HepG2 (cell line): Measurements from ENCODE around the gene SLC9A5. TPM values are rescaled to one million over a fixed set of nuclear protein-coding genes. Genes with fewer than 3 reads are reported as not detected.

ENCODE experiments used
- ATAC-seq: fragments of 200-7000 bp; cut with Tn5 transposase; 3 replicates; pipeline ENCODE4 v1.9.1; 2020; ENCODE audit warnings: mild to moderate bottlenecking, moderate library complexity
- BruUV-seq: library from RNA; stranded (reverse); fragments of 400-500 nt; replicated peaks from 2 replicates; lab custom pipeline; 2021; lab: Mats Ljungman, UMichigan
- CTCF ChIA-PET: fragments of 300-600 bp; formaldehyde crosslinking; extraction: SDS; loops from one replicate; lab custom pipeline; 2021; ENCODE audit warnings: low total read pairs, inconsistent platforms, low intra/inter-chr PET ratio; lab: Yijun Ruan, JAX
- POLR2A ChIA-PET: fragments of 350-600 bp; sonication (Branson Sonifier 250); formaldehyde crosslinking; loops from one replicate; lab custom pipeline; 2020; ENCODE audit warnings: antibody characterized with exemption, inconsistent platforms; lab: Yijun Ruan, JAX
- DNase-seq: peaks from one replicate; pipeline ENCODE4 v3.0.0-alpha.2; 2015; ENCODE audit warnings: low spot score
- FAIRE-seq: peaks from 3 replicates; lab custom pipeline; 2011; peaks lifted over from hg19 to GRCh38; lab: Jason Lieb, UNC
- H2AFZ ChIP-seq: one replicate; pipeline ENCODE4 v1.6.1; 2011; ENCODE audit warnings: low read length, inconsistent platforms
- H3K27ac ChIP-seq: fragments of 300-600 bp; 3 replicates; pipeline ENCODE4 v1.8.0; 2011; ENCODE audit warnings: mixed run types, mild to moderate bottlenecking, mixed read lengths, low read length, inconsistent platforms; ENCODE audit not compliant: insufficient read depth; ENCODE audit errors: extremely low read length
- H3K27me3 ChIP-seq, 2 experiments: fragments of 200-600 bp in 1 of 2; 2 replicates in 1 of 2; 3 replicates in 1 of 2; pipeline versions ENCODE4 v1.6.0 to v1.8.0; 2011; ENCODE audit warnings: low read length in 2 of 2, mild to moderate bottlenecking in 2 of 2, moderate library complexity in 2 of 2, inconsistent platforms in 1 of 2; ENCODE audit not compliant: insufficient read depth in 2 of 2, control insufficient read depth in 1 of 2
- H3K36me3 ChIP-seq, 2 experiments: fragments of 200-600 bp in 1 of 2; replicated peaks in 1 of 2; 2 replicates in 1 of 2; 3 replicates in 1 of 2; pipeline versions ENCODE4 v1.5.1 to v1.8.0; 2011; ENCODE audit warnings: low read length in 2 of 2, inconsistent platforms in 1 of 2; ENCODE audit not compliant: insufficient read depth in 2 of 2, control insufficient read depth in 1 of 2
- H3K4me1 ChIP-seq: 2 replicates; pipeline ENCODE4 v1.5.1; 2012; ENCODE audit warnings: low read length, inconsistent platforms; ENCODE audit not compliant: insufficient read depth
- H3K4me2 ChIP-seq: 2 replicates; pipeline ENCODE4 v1.6.0; 2011; ENCODE audit warnings: low read depth, low read length, inconsistent platforms
- H3K4me3 ChIP-seq, 3 experiments: fragments of 200-600 bp in 1 of 3; sonication (generic), shearing (Covaris generic) in 1 of 3; replicated peaks in 1 of 3; 2 replicates each; pipeline ENCODE4 v1.5.1; 2011 to 2016; ENCODE audit warnings: low read length in 3 of 3, inconsistent platforms in 2 of 3, low read depth in 2 of 3, mild to moderate bottlenecking in 2 of 3, control low read depth in 1 of 3, mixed read lengths in 1 of 3; ENCODE audit not compliant: insufficient read depth in 1 of 3
- H3K79me2 ChIP-seq: one replicate; pipeline ENCODE4 v1.6.1; 2011; ENCODE audit warnings: low read length, inconsistent platforms; ENCODE audit not compliant: insufficient read depth
- H3K9ac ChIP-seq: 2 replicates; pipeline ENCODE4 v1.6.0; 2011; ENCODE audit warnings: mild to moderate bottlenecking, low read depth, low read length, inconsistent platforms; ENCODE audit not compliant: insufficient read depth
- H3K9me3 ChIP-seq: 2 replicates; pipeline ENCODE4 v1.5.1; 2012; ENCODE audit warnings: mild to moderate bottlenecking, low read length
- H4K20me1 ChIP-seq: 2 replicates; pipeline ENCODE4 v1.6.0; 2011; ENCODE audit warnings: inconsistent platforms, mild to moderate bottlenecking, low read length, moderate library complexity; ENCODE audit not compliant: insufficient read depth
- AGO1 ChIP-seq: fragments of 200-400 bp; formaldehyde crosslinking; IDR thresholded peaks from 2 replicates; pipeline ENCODE4 v1.6.1; 2017; ENCODE audit warnings: mild to moderate bottlenecking, low read depth, low read length, moderate library complexity; ENCODE audit not compliant: poor library complexity, severe bottlenecking
- AGO2 ChIP-seq: fragments of 200-400 bp; formaldehyde crosslinking; optimal IDR thresholded peaks from 2 replicates; pipeline ENCODE3; 2017; ENCODE audit warnings: mild to moderate bottlenecking, low read depth, low read length, moderate library complexity
- CHD2 ChIP-seq: IDR thresholded peaks from 2 replicates; pipeline ENCODE4 v1.6.1; 2011; ENCODE audit warnings: low read depth, low read length, improper control_type of control experiment
- HNRNPK ChIP-seq: fragments of 200-400 bp; formaldehyde crosslinking; IDR thresholded peaks from 2 replicates; pipeline ENCODE4 v1.6.1; 2018; ENCODE audit warnings: low read length, low read depth, moderate library complexity, mild to moderate bottlenecking; ENCODE audit not compliant: poor library complexity, severe bottlenecking
- HOXA3 ChIP-seq: sonication (generic); formaldehyde crosslinking; IDR thresholded peaks from 2 replicates; pipeline ENCODE4 v1.5.0; 2020; ENCODE audit warnings: missing genetic modification reagents
- KDM2A ChIP-seq: sonication (generic); formaldehyde crosslinking; IDR thresholded peaks from 2 replicates; pipeline ENCODE4 v1.4.0; 2020; ENCODE audit warnings: low read depth, missing genetic modification reagents, borderline replicate concordance
- POLR2G ChIP-seq: fragments of 200-400 bp; formaldehyde crosslinking; IDR thresholded peaks from 2 replicates; pipeline ENCODE4 v1.6.1; 2018; ENCODE audit warnings: mild to moderate bottlenecking, low read depth, low read length, moderate library complexity
- RBFOX2 ChIP-seq: fragments of 200-400 bp; formaldehyde crosslinking; IDR thresholded peaks from 2 replicates; pipeline ENCODE4 v1.6.1; 2017; ENCODE audit warnings: low read depth, mild to moderate bottlenecking, low read length
- SIX4 ChIP-seq: sonication (generic); formaldehyde crosslinking; IDR thresholded peaks from 2 replicates; pipeline ENCODE4 v1.4.0; 2020; ENCODE audit warnings: missing genetic modification reagents
- ZFP82 ChIP-seq: sonication (generic); formaldehyde crosslinking; IDR thresholded peaks from 2 replicates; pipeline ENCODE4 v1.5.1; 2020; ENCODE audit warnings: mild to moderate bottlenecking, missing genetic modification reagents, borderline replicate concordance
- ZNF768 ChIP-seq: sonication (generic); formaldehyde crosslinking; IDR thresholded peaks from 2 replicates; pipeline ENCODE4 v1.4.0; 2020; ENCODE audit warnings: missing genetic modification reagents
- WGBS: methylation state at CpG from one replicate; pipeline ENCODE4 v1.1.6; 2017; ENCODE audit warnings: low lambda C conversion rate; 5-methylcytosine and 5-hydroxymethylcytosine counted together
- in situ Hi-C: cut with HindIII; loops from 2 replicates; pipeline ENCODE4 v1.10.0; 2017; ENCODE audit warnings: low pct_unique_long_range_greater_than_20kb; ENCODE audit not compliant: extremely low pct_ligation_motif_present
- intact Hi-C: fragments of 100-400 bp; cut with micrococcal nuclease; formaldehyde crosslinking; loops from one replicate; pipeline ENCODE4 v1.10.0; 2022; ENCODE audit not compliant: unreplicated experiment
- polyA plus RNA-seq, 8 experiments: library from polyadenylated mRNA; depleted of rRNA in 3 of 8; stranded (reverse) in 7 of 8; unstranded in 1 of 8; fragments of >200 nt; fragmentation: Illumina TruSeq in 4 of 8; extraction: Trizol in 4 of 8; gene quantifications; 2 replicates each; pipeline versions ENCODE4 v1.2.1 to v1.2.3, GENCODE V29; 2011 to 2016; ENCODE audit warnings: low read depth in 4 of 8, missing spikeins in 1 of 8, mixed read lengths in 1 of 8; ENCODE audit not compliant: insufficient read depth in 1 of 8
- total RNA-seq, 5 experiments: library from RNA; depleted of rRNA; stranded (reverse); fragments of >200 nt; fragmentation: Illumina TruSeq; extraction: Trizol; gene quantifications; 2 replicates each; pipeline ENCODE4 v1.2.3, GENCODE V29; 2016; ENCODE audit warnings: low read depth in 1 of 5
- TF ChIP-seq, protein P1 (sequence below): sonication (generic); formaldehyde crosslinking; IDR thresholded peaks from 2 replicates; pipeline ENCODE4 v1.4.0; 2020; ENCODE audit warnings: missing genetic modification reagents
- TF ChIP-seq, protein P2 (sequence below): sonication (generic); formaldehyde crosslinking; IDR thresholded peaks from 2 replicates; pipeline ENCODE4 v1.4.0; 2020; ENCODE audit warnings: mild to moderate bottlenecking, low read depth, missing genetic modification reagents

Gene SLC9A5
- total and polyA plus RNA-seq, 2 of the 13 experiments (the other 11 are each of a cell fraction or from before 2014, with no cell fraction given), result 0.58 to 1.4 TPM

GRCh38 chr16:67199011-67199807, 49.6 kb upstream of the SLC9A5 start, which contains the start of gene ELMO3:
Gene ELMO3 (plus strand): TSS chr16:67199131. CDS start chr16:67199327, 196 bp downstream.
- Histone ChIP-seq H3K27ac (peak within 1 kb of the TSS; percentile 4), H3K9me3 (no peaks in the 10 kb centered on the region), H2AFZ (no peak within 1 kb of the TSS), H4K20me1 (no peaks in the 10 kb centered on the region), H3K4me2 (no peak within 1 kb of the TSS), H3K9ac (no peak within 1 kb of the TSS), H3K79me2 (no peaks in the 10 kb centered on the region), H3K4me3 (no peak within 1 kb of the TSS), H3K27me3 (no peaks in the 10 kb centered on the region), H3K4me1 (0 out of 2 replicates have a peak, but pooled peaks cover 2% of the 10 kb centered on the region), H3K36me3 (peaks cover 53 to 76% of the 10 kb centered on the region in 2 experiments)
- TF ChIP-seq, protein P1, sequence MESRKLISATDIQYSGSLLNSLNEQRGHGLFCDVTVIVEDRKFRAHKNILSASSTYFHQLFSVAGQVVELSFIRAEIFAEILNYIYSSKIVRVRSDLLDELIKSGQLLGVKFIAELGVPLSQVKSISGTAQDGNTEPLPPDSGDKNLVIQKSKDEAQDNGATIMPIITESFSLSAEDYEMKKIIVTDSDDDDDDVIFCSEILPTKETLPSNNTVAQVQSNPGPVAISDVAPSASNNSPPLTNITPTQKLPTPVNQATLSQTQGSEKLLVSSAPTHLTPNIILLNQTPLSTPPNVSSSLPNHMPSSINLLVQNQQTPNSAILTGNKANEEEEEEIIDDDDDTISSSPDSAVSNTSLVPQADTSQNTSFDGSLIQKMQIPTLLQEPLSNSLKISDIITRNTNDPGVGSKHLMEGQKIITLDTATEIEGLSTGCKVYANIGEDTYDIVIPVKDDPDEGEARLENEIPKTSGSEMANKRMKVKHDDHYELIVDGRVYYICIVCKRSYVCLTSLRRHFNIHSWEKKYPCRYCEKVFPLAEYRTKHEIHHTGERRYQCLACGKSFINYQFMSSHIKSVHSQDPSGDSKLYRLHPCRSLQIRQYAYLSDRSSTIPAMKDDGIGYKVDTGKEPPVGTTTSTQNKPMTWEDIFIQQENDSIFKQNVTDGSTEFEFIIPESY (CRISPR knock-in tag), result peak; percentile 53; the same call in 1 of the 2 replicates
- TF ChIP-seq KDM2A (CRISPR knock-in tag) (0 out of 2 replicates have a peak, but pooled peaks have one; percentile 3), HNRNPK (peak; percentile 18), SIX4 (no peak), ZFP82 (no peak), HOXA3 (CRISPR knock-in tag) (peak; percentile 17; the same call in 1 of the 2 replicates), POLR2G (0 out of 2 replicates have a peak, but pooled peaks have one; percentile 5), AGO2 (peak; percentile 97), AGO1 (peak; percentile 32), CHD2 (no peak), ZNF768 (CRISPR knock-in tag) (peak; percentile 12; the same call in 1 of the 2 replicates), RBFOX2 (peak; percentile 85)
- TF ChIP-seq, protein P2, sequence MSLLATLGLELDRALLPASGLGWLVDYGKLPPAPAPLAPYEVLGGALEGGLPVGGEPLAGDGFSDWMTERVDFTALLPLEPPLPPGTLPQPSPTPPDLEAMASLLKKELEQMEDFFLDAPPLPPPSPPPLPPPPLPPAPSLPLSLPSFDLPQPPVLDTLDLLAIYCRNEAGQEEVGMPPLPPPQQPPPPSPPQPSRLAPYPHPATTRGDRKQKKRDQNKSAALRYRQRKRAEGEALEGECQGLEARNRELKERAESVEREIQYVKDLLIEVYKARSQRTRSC (CRISPR knock-in tag), result no peak
- in situ Hi-C loops, result no loop called here
- CTCF ChIA-PET, result no interaction called here
- no peak for ATAC-seq
- POLR2A ChIA-PET, result interaction anchor here (1.8 kb wide), 1 partner anchor 27 kb away, joined by 5 read pairs; the partner anchor contains the start of gene TMEM208
- no peak for DNase-seq
- 96% methylated on average over 36 of the region's 61 CpGs for WGBS
- FAIRE-seq, result no peak
- BruUV-seq, result no TSS peak
- intact Hi-C loops, result no loop called here
